GM18499 (cell line): ENCODE measurements around the gene CDC123.
"Not testable (repeated sequence)": the region's sequence is repeated elsewhere in the genome, so short reads cannot be mapped to it uniquely, and the experiment has no call there.

Experiments
- ATAC-seq: cut with Tn5 transposase; IDR thresholded peaks from one replicate; pipeline ENCODE4 v1.9.1; 2021; ENCODE audit warnings: moderate number of reproducible peaks; ENCODE audit not compliant: insufficient read depth, unreplicated experiment

The CDC123 gene

GRCh38 chr10:12277862-12278261 lies 81.9 kb downstream of the CDC123 start:
- not testable (repeated sequence) for ATAC-seq

GRCh38 chr10:12279281-12279680 lies 83.3 kb downstream of the CDC123 start:
- no peak for ATAC-seq

- no peak for ATAC-seq
Measured at GRCh38 chr10:12287772-12288171, 91.8 kb downstream of the CDC123 start.

DNA sequence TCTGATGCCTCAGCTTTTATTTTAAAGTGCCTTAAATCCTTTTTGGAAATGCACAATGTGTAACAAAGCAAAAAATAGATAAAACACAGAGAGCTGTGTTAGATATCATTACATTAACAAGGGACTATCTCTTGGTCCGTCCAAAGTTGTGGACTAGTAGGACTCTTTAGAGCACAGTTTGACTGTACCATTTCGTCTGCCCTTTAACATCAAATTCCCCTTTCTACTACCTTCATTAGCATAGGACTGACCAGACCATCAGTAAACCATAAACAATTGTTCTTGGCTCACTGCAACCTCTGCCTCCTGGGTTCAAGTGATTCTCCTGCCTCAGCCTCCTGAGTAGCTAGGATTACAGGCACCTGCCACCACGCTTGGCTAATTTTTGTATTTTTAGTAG lies 101.8 kb downstream of the CDC123 start:
- ATAC-seq: not testable (repeated sequence)

- ATAC-seq: no peak
Measured at GRCh38 chr10:12299222-12299965, 103.4 kb downstream of the CDC123 start.
